PC-9 (cell line): ENCODE measurements around the gene CLDN9. TPM values are rescaled to one million over a fixed set of nuclear protein-coding genes. Genes with fewer than 3 reads are reported as not detected.

Experiments used
- BruUV-seq: library from RNA; stranded (reverse); fragments of 400-500 nt; replicated peaks from 2 replicates; lab custom pipeline; 2021; lab: Mats Ljungman, UMichigan
- CTCF ChIA-PET: fragments of 300-600 bp; sonication (Branson Sonifier 250); formaldehyde crosslinking; loops from one replicate; lab custom pipeline; 2022; ENCODE audit warnings: antibody characterized with exemption; lab: Charles Lee
- POLR2A ChIA-PET: fragments of 300-600 bp; sonication (Branson Sonifier 250); formaldehyde crosslinking; loops from one replicate; lab custom pipeline; 2022; ENCODE audit warnings: antibody characterized with exemption; ENCODE audit not compliant: unreplicated experiment; lab: Charles Lee
- DNase-seq, 2 experiments: peaks; one replicate each; pipeline versions ENCODE4 v3.0.0 to v3.0.0-alpha.2; 2015 to 2022; ENCODE audit warnings: mixed read lengths in 1 of 2
- H2AFZ ChIP-seq: fragments of 200-600 bp; sonication (generic); 2 replicates; pipeline ENCODE4 v1.8.1; 2017; ENCODE audit warnings: antibody characterized with exemption
- H3F3A ChIP-seq: fragments of 200-600 bp; sonication (generic); 2 replicates; pipeline ENCODE4 v1.8.1; 2017; ENCODE audit warnings: antibody characterized with exemption, mild to moderate bottlenecking, low read depth; ENCODE audit not compliant: insufficient read depth
- H3K27ac ChIP-seq: fragments of 200-600 bp; sonication (generic); 2 replicates; pipeline ENCODE4 v1.6.1; 2016; ENCODE audit warnings: mixed run types
- H3K27me3 ChIP-seq: fragments of 200-600 bp; sonication (generic); 2 replicates; pipeline ENCODE4 v1.6.1; 2016; ENCODE audit warnings: low read depth, mixed run types; ENCODE audit not compliant: insufficient read depth
- H3K36me3 ChIP-seq: fragments of 200-600 bp; sonication (generic); 2 replicates; pipeline ENCODE4 v1.6.1; 2016; ENCODE audit warnings: low read depth, mixed run types
- H3K4me1 ChIP-seq: fragments of 200-600 bp; sonication (generic); replicated peaks from 2 replicates; pipeline ENCODE4 v1.6.1; 2016; ENCODE audit warnings: mixed run types; ENCODE audit not compliant: insufficient read depth
- H3K4me2 ChIP-seq: fragments of 200-600 bp; sonication (generic); 2 replicates; pipeline ENCODE4 v1.6.1; 2017; ENCODE audit warnings: mixed run types
- H3K4me3 ChIP-seq: fragments of 200-600 bp; sonication (generic); 2 replicates; pipeline ENCODE4 v1.6.1; 2016; ENCODE audit warnings: mixed run types
- H3K79me2 ChIP-seq: fragments of 200-600 bp; sonication (generic); 2 replicates; pipeline ENCODE4 v1.6.1; 2017; ENCODE audit warnings: low read depth, mixed run types
- H3K9me2 ChIP-seq: fragments of 200-600 bp; sonication (generic); 2 replicates; pipeline ENCODE4 v1.8.1; 2017; ENCODE audit warnings: mild to moderate bottlenecking; ENCODE audit not compliant: insufficient read depth
- H3K9me3 ChIP-seq: fragments of 200-600 bp; sonication (generic); 2 replicates; pipeline ENCODE4 v1.8.1; 2016; ENCODE audit warnings: low read depth; ENCODE audit not compliant: insufficient read depth
- H4K20me1 ChIP-seq: fragments of 200-600 bp; sonication (generic); 2 replicates; pipeline ENCODE4 v1.8.1; 2017; ENCODE audit not compliant: insufficient read depth
- EZH2 ChIP-seq: fragments of 200-600 bp; sonication (generic); IDR thresholded peaks from 2 replicates; pipeline ENCODE4 v1.8.0; 2017; ENCODE audit warnings: antibody characterized with exemption, low read depth
- intact Hi-C: fragments of 100-400 bp; cut with micrococcal nuclease; formaldehyde crosslinking; loops from one replicate; pipeline ENCODE4 v1.10.0; 2022; ENCODE audit not compliant: unreplicated experiment
- total RNA-seq: library from RNA; stranded (reverse); gene quantifications from 2 replicates; pipeline ENCODE4 v1.2.3, GENCODE V29; 2021
- TF ChIP-seq, protein P1 (sequence below): fragments of 200-600 bp; sonication (generic); conservative IDR thresholded peaks from 2 replicates; pipeline ENCODE4 v1.6.1; 2017; ENCODE audit warnings: mixed run types, antibody characterized with exemption, mild to moderate bottlenecking, moderate library complexity

CLDN9 gene
- total RNA-seq, 1 experiment from 2014 or later, result 16.4 TPM

DNA sequence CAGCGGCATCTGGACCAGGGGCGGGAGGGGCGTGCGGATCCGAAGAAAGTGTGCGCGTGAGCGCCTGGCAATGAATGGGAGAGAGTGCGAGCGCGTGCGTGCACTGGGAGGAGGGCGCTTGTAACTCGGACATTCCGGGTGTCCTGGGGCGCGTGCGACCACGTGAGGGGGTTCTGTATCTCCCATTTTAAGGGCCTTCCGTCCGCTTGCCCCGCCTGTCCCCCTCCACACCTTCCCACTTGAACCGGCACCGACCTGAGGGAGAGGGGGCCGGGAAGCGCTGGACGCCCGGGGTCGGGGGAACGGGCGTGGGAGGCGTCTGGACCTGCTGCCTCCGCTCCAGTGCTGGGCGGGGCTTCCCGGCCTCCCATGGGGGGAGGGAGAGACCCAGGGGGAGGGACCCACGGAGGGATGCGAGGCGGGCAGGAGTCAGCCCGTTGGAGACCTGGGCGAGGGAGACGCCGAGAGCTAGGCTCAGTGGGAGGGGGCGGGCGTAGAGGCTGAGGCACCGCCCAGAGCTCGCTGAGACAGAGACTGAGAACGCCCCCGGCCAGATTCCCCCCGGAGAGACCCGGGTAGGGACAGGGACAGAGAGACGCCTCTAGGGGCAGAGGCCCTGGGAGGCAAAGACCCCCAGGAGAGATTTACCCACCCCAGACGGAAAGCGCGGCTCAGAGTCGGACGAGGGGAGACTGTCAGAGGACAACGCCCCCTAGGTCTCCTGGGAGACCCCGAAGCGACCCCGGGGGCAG is 48.8 kb upstream of the CLDN9 start, which contains the start of gene KREMEN2:
TSS of gene KREMEN2 (plus strand) at position 553 of the 752 bp plus-strand sequence. CDS start 246 bp downstream, outside the sequence.
- Histone ChIP-seq H3K4me2 (peak within 1 kb of the TSS; percentile 86), H3K27ac (no peak within 1 kb of the TSS), H3K79me2 (no peaks in the 10 kb centered on the region), H3K9me3 (no peaks in the 10 kb centered on the region), H3F3A (peaks cover 32% of the 10 kb centered on the region; the same call in 1 of the 2 replicates), H3K9me2 (no peaks in the 10 kb centered on the region), H2AFZ (peak within 1 kb of the TSS; percentile 79), H3K4me3 (peak within 1 kb of the TSS; percentile 91), H4K20me1 (no peaks in the 10 kb centered on the region), H3K36me3 (no peaks in the 10 kb centered on the region), H3K27me3 (no peaks in the 10 kb centered on the region), H3K4me1 (peaks cover 5% of the 10 kb centered on the region; the same call in 1 of the 2 replicates)
- TF ChIP-seq EZH2, result no peak
- TF ChIP-seq, protein P1, sequence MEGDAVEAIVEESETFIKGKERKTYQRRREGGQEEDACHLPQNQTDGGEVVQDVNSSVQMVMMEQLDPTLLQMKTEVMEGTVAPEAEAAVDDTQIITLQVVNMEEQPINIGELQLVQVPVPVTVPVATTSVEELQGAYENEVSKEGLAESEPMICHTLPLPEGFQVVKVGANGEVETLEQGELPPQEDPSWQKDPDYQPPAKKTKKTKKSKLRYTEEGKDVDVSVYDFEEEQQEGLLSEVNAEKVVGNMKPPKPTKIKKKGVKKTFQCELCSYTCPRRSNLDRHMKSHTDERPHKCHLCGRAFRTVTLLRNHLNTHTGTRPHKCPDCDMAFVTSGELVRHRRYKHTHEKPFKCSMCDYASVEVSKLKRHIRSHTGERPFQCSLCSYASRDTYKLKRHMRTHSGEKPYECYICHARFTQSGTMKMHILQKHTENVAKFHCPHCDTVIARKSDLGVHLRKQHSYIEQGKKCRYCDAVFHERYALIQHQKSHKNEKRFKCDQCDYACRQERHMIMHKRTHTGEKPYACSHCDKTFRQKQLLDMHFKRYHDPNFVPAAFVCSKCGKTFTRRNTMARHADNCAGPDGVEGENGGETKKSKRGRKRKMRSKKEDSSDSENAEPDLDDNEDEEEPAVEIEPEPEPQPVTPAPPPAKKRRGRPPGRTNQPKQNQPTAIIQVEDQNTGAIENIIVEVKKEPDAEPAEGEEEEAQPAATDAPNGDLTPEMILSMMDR, result no peak
- no TSS peak for BruUV-seq
- ChIA-PET POLR2A (interaction anchor here (0.5 to 0.7 kb wide), 4 partner anchors 12 to 207 kb away, joined by 3 to 36 read pairs (median 6); no protein-coding TSS in a partner anchor), CTCF (interaction anchor here (0.6 to 0.8 kb wide), 3 partner anchors 40 to 133 kb away, joined by 3 to 4 read pairs (median 4); no protein-coding TSS in a partner anchor)
- peak; percentile 70 to 91 for DNase-seq
- intact Hi-C loops, result loop anchor here (2.0 to 10.0 kb wide), 3 partner anchors 19 to 79 kb away; partner anchors contain the start of gene FLYWCH2

DNA sequence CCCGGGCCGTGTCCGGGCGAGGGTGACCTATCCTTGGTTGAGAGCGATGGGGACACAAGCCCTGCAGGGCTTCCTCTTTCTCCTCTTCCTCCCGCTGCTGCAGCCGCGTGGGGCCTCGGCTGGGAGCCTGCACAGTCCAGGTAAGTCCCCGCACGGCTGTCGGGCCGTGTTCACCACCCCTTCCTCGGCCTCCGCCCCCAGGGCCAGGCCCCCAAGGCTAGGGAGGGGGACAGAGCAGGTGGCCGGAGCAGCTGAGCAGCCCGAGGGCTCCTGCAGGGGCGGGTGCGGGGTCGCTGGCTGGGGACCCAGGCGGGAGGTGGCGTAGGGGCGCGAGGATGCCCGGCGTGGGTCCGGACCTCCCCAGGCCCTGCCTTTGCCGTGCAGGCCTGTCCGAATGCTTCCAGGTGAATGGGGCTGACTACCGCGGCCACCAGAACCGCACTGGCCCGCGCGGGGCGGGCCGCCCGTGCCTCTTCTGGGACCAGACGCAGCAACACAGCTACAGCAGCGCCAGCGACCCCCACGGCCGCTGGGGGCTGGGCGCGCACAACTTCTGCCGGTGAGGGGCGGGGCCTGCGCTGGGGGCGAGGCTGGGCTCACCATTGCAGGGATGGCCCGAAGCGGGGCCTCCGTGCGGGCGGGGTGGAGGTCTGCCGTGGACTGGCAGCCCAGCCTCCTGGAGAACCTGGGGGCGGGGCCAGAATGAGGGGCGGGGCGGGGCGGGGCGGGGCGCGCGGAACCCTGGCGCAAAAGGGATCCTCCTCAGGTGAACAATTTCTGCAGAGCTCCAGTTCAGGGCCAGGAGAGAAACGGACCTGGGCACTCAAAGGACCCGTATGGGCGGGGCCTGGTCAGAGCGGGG is 48.0 kb upstream of the CLDN9 start:
- Histone ChIP-seq H2AFZ (peak overlapping the region; percentile 79), H3K9me3 (no peaks in the 10 kb centered on the region), H3F3A (peaks cover 26% of the 10 kb centered on the region; the same call in 1 of the 2 replicates), H3K4me1 (peaks cover 5% of the 10 kb centered on the region; the same call in 1 of the 2 replicates), H3K27ac (no peak overlapping the region), H3K9me2 (no peaks in the 10 kb centered on the region), H3K36me3 (no peaks in the 10 kb centered on the region), H3K79me2 (no peaks in the 10 kb centered on the region), H3K27me3 (no peaks in the 10 kb centered on the region), H4K20me1 (no peaks in the 10 kb centered on the region), H3K4me2 (peak overlapping the region; percentile 86), H3K4me3 (peak overlapping the region; percentile 91)
- peak; percentile 66 to 93 for DNase-seq
- CTCF ChIA-PET, result interaction anchor here (0.6 to 0.8 kb wide), 4 partner anchors 41 to 134 kb away, joined by 3 to 4 read pairs (median 4); no protein-coding TSS in a partner anchor
- no peak for TF ChIP-seq EZH2
- TF ChIP-seq, protein P1, result no peak
- intact Hi-C loops, result loop anchor here (2.0 to 10.0 kb wide), 3 partner anchors 18 to 80 kb away; partner anchors contain the start of gene FLYWCH2
- POLR2A ChIA-PET, result interaction anchor here (0.5 to 1.0 kb wide), 8 partner anchors 55 to 215 kb away, joined by 3 to 9 read pairs (median 5); partner anchors contain the start of gene TNFRSF12A
- BruUV-seq, result no TSS peak
